ENCODE measurements around the gene NOP16.

DNA sequence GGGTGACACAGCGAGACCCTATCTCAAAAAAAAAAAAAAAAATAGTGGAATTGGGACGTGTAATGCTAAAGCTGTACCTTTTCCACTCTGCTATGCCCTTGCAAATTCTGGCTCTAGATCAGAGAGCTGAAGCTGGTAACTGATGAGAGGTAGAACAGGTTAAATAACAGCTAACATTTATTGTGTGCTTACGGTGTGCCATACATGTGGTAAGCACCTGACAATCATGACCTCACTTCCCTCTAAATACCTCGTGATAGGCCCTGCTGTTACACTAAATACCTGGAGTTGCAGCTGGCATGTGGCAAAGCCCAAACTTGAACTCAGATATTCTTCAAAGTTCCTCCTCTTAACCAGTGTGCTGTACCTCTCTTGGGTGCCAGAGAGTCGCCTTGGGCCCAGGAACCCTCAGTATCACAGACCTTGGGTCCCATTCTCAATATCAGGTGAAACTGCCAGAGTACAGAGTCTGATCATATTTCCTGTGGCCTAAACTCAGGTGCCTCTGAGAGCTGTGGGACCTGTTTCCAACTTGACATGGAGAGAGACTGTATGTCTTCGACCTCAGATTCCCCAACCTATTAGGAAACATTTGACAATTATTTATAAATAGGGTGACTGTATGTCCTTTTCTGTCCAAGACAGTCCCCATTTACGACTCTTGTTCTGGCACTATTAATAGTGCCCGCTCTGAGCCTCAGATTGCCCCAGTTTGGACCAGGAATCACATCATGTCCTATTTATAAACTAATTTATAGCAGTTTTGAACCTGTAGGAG lies 18.3 kb downstream of the NOP16 start:
- TF ChIP-seq, protein P1, sequence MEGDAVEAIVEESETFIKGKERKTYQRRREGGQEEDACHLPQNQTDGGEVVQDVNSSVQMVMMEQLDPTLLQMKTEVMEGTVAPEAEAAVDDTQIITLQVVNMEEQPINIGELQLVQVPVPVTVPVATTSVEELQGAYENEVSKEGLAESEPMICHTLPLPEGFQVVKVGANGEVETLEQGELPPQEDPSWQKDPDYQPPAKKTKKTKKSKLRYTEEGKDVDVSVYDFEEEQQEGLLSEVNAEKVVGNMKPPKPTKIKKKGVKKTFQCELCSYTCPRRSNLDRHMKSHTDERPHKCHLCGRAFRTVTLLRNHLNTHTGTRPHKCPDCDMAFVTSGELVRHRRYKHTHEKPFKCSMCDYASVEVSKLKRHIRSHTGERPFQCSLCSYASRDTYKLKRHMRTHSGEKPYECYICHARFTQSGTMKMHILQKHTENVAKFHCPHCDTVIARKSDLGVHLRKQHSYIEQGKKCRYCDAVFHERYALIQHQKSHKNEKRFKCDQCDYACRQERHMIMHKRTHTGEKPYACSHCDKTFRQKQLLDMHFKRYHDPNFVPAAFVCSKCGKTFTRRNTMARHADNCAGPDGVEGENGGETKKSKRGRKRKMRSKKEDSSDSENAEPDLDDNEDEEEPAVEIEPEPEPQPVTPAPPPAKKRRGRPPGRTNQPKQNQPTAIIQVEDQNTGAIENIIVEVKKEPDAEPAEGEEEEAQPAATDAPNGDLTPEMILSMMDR (IDR thresholded peaks at IDR 0.05) = no peak
- no peak for TF ChIP-seq POLR2A (IDR thresholded peaks at IDR 0.05)
